Fibroblast of lung (primary cell): Measurements from ENCODE around the gene UGT1A7. TPM values are rescaled to one million over a fixed set of nuclear protein-coding genes. Genes with fewer than 3 reads are reported as not detected.
A peak's percentile ranks its signal among the peaks of the same experiment; 100 is the strongest.

Experiments
- DNase-seq, 2 donors: peaks; one replicate each; pipeline versions ENCODE4 v3.0.0 to v3.0.0-alpha.2; 2010; ENCODE audit warnings: low read depth in 2 of 2
- H2AFZ ChIP-seq: 2 replicates; pipeline ENCODE4 v1.5.1; 2012; ENCODE audit warnings: low read length, control low read depth, inconsistent platforms
- H3K27ac ChIP-seq: 2 replicates; pipeline ENCODE4 v1.5.1; 2011; ENCODE audit warnings: low read length, control low read depth; ENCODE audit not compliant: insufficient read depth
- H3K27me3 ChIP-seq: 2 replicates; pipeline ENCODE4 v1.5.1; 2011; ENCODE audit warnings: mild to moderate bottlenecking, low read length; ENCODE audit not compliant: control insufficient read depth, insufficient read depth
- H3K36me3 ChIP-seq: 2 replicates; pipeline ENCODE4 v1.5.1; 2011; ENCODE audit warnings: low read length; ENCODE audit not compliant: control insufficient read depth, insufficient read depth
- H3K4me1 ChIP-seq: 2 replicates; pipeline ENCODE4 v1.5.1; 2011; ENCODE audit warnings: low read length; ENCODE audit not compliant: control insufficient read depth, insufficient read depth; ENCODE audit errors: extremely low read depth
- H3K4me2 ChIP-seq: 2 replicates; pipeline ENCODE4 v1.5.1; 2011; ENCODE audit warnings: low read length, control low read depth; ENCODE audit not compliant: insufficient read depth; ENCODE audit errors: extremely low read depth
- H3K4me3 ChIP-seq, 4 experiments: fragments of 200-600 bp in 1 of 4; sonication (generic) in 1 of 4; replicated peaks in 1 of 4; 2 replicates each; pipeline ENCODE4 v1.5.1; 2011 to 2016; ENCODE audit warnings: low read length in 4 of 4, low read depth in 3 of 4, mild to moderate bottlenecking in 3 of 4, control low read depth in 2 of 4, inconsistent platforms in 1 of 4, mixed read lengths in 1 of 4; ENCODE audit not compliant: insufficient read depth in 1 of 4; ENCODE audit errors: control extremely low read depth in 1 of 4
- H3K79me2 ChIP-seq: 2 replicates; pipeline ENCODE4 v1.5.1; 2012; ENCODE audit warnings: mild to moderate bottlenecking, low read length, inconsistent platforms; ENCODE audit not compliant: control insufficient read depth, insufficient read depth
- H3K9ac ChIP-seq: 2 replicates; pipeline ENCODE4 v1.5.1; 2011; ENCODE audit warnings: mild to moderate bottlenecking, low read length, control low read depth; ENCODE audit not compliant: insufficient read depth
- H3K9me3 ChIP-seq: 2 replicates; pipeline ENCODE4 v1.5.1; 2012; ENCODE audit warnings: low read depth, low read length; ENCODE audit not compliant: control insufficient read depth, insufficient read depth
- H4K20me1 ChIP-seq: 2 replicates; pipeline ENCODE4 v1.5.1; 2011; ENCODE audit warnings: low read length; ENCODE audit not compliant: control insufficient read depth, insufficient read depth; ENCODE audit errors: extremely low read depth
- CTCF ChIP-seq, 2 donors: IDR thresholded peaks in 1 of 2; conservative IDR thresholded peaks in 1 of 2; 1 replicate in 1 of 2; 2 replicates in 1 of 2; pipeline ENCODE4 v1.5.1; 2011 to 2012; ENCODE audit warnings: low read length in 2 of 2, control low read depth in 1 of 2, inconsistent platforms in 1 of 2, low read depth in 1 of 2, mild to moderate bottlenecking in 1 of 2
- EZH2 ChIP-seq: IDR thresholded peaks from 2 replicates; pipeline ENCODE4 v1.5.1; 2012; ENCODE audit warnings: low read length, control low read depth, mild to moderate bottlenecking; ENCODE audit errors: missing control alignments
- polyA plus RNA-seq, 2 donors: library from polyadenylated mRNA; depleted of rRNA in 1 of 2; stranded (reverse) in 1 of 2; unstranded in 1 of 2; fragments of >200 nt; gene quantifications; 2 replicates each; pipeline ENCODE4 v1.2.1, GENCODE V29; 2011 to 2012; ENCODE audit warnings: missing spikeins in 1 of 2
- total RNA-seq: library from RNA; depleted of rRNA; stranded (reverse); fragments of >200 nt; gene quantifications from 2 replicates; pipeline ENCODE4 v1.2.1, GENCODE V29; 2014

Gene UGT1A7
- total and polyA plus RNA-seq, 2 donors (not counting 1 experiment from before 2014, with no cell fraction given): not detected

GRCh38 chr2:233707940-233708644 lies 26.4 kb downstream of the UGT1A7 start:
- H3K27ac ChIP-seq: no peak overlapping the region
- H2AFZ ChIP-seq: no peak overlapping the region
- no peaks in the 10 kb centered on the region for H3K9me3 ChIP-seq
- no peak overlapping the region for H3K4me3 ChIP-seq
- peak in 1 of 2 donors; percentile 67 for DNase-seq
- H4K20me1 ChIP-seq: no peaks in the 10 kb centered on the region
- no peaks in the 10 kb centered on the region for H3K27me3 ChIP-seq
- no peaks in the 10 kb centered on the region for H3K79me2 ChIP-seq
- TF ChIP-seq CTCF (conservative IDR thresholded peaks at IDR 0.05 in 1 of 2, IDR thresholded peaks at IDR 0.05 in 1 of 2; ENCODE audit: low read depth in 1 of 2, low read length in 2 of 2): no peak
- no peak overlapping the region for H3K9ac ChIP-seq
- no peaks in the 10 kb centered on the region for H3K36me3 ChIP-seq
- H3K4me2 ChIP-seq: no peak overlapping the region
- no peaks in the 10 kb centered on the region for H3K4me1 ChIP-seq

GRCh38 chr2:233708942-233709341 lies 27.2 kb downstream of the UGT1A7 start:
- Histone ChIP-seq H3K9ac (no peak overlapping the region), H3K36me3 (no peaks in the 10 kb centered on the region), H3K9me3 (no peaks in the 10 kb centered on the region), H3K27me3 (peaks cover under 1% of the 10 kb centered on the region), H3K4me2 (no peak overlapping the region), H3K4me1 (no peaks in the 10 kb centered on the region), H3K4me3 (no peak overlapping the region), H4K20me1 (no peaks in the 10 kb centered on the region), H3K79me2 (no peaks in the 10 kb centered on the region), H3K27ac (no peak overlapping the region), H2AFZ (no peak overlapping the region)
- no peak for TF ChIP-seq EZH2
- TF ChIP-seq CTCF (conservative IDR thresholded peaks at IDR 0.05 in 1 of 2, IDR thresholded peaks at IDR 0.05 in 1 of 2; ENCODE audit: low read depth in 1 of 2, low read length in 2 of 2): no peak
- DNase-seq: no peak

DNA sequence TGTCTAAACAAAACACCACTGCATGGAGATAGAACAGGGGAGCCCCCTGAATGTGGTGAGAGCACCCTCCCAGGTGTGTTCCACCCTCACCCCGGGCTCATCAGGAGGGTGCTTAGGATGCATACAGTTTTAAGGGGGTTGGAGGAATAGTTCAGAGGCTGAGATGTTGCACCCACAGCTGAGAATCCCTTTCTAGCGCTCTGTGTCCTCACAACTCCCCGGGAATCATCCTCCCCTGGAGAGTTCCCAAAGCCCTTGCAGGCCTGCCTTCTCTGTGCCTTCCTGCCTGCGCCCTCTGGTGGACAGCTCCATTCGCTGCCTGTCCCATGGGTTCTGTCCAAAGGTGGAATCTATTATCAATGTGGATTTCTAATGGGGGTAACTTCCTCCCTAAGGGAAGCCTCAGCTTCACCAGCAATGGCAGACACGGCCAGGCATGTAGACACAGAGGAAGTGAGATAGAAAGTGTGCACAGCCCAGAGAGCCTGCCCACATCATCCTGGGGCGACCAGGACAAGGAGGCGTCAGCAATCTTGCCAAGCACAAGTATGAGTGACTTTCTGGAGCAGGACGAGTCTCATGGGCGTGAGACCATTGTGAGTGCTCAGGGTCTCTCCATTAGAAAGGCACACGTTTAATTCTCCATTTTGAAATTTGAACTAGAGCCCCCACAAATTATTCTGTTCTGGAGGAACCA lies 29.8 kb downstream of the UGT1A7 start:
- no peak overlapping the region for H3K4me3 ChIP-seq
- H3K27me3 ChIP-seq: peaks cover 4% of the 10 kb centered on the region
- no peak overlapping the region for H3K9ac ChIP-seq
- H3K4me2 ChIP-seq: no peak overlapping the region
- no peak overlapping the region for H3K27ac ChIP-seq
- H3K9me3 ChIP-seq: no peaks in the 10 kb centered on the region
- H3K4me1 ChIP-seq: no peaks in the 10 kb centered on the region
- H2AFZ ChIP-seq: no peak overlapping the region
- peak; percentile 64 to 67 for DNase-seq
- no peaks in the 10 kb centered on the region for H4K20me1 ChIP-seq
- no peaks in the 10 kb centered on the region for H3K79me2 ChIP-seq
- H3K36me3 ChIP-seq: no peaks in the 10 kb centered on the region
- peak; percentile 88 to 94 for TF ChIP-seq CTCF (conservative IDR thresholded peaks at IDR 0.05 in 1 of 2, IDR thresholded peaks at IDR 0.05 in 1 of 2; ENCODE audit: low read depth in 1 of 2, low read length in 2 of 2)
- TF ChIP-seq EZH2: no peak
